Left ventricle myocardium inferior (tissue), 1 donor: ENCODE data around the gene BMP6. TPM values are rescaled to one million over a fixed set of nuclear protein-coding genes. Genes with fewer than 3 reads are reported as not detected.

Source experiments
- DNase-seq: peaks from one replicate; pipeline ENCODE4 v3.0.0-alpha.2; 2020
- H3K27ac ChIP-seq: fragments of 200-600 bp; replicated peaks from 2 replicates; pipeline ENCODE4 v1.8.0; 2021
- H3K27me3 ChIP-seq: fragments of 200-600 bp; 2 replicates; pipeline ENCODE4 v1.8.0; 2021; ENCODE audit warnings: low read depth
- H3K36me3 ChIP-seq: fragments of 200-600 bp; 2 replicates; pipeline ENCODE4 v1.8.0; 2021
- H3K4me1 ChIP-seq: fragments of 200-600 bp; 2 replicates; pipeline ENCODE4 v1.8.0; 2021
- H3K4me3 ChIP-seq: fragments of 200-600 bp; 2 replicates; pipeline ENCODE4 v1.8.0; 2021; ENCODE audit warnings: mild to moderate bottlenecking, moderate library complexity
- H3K9me3 ChIP-seq: fragments of 200-600 bp; replicated peaks from 2 replicates; pipeline ENCODE4 v1.8.0; 2021
- intact Hi-C: fragments of 100-400 bp; cut with micrococcal nuclease; formaldehyde crosslinking; loops from one replicate; pipeline ENCODE4 v1.11.0; 2022
- total RNA-seq: library from RNA; stranded (reverse); fragmentation: NEBNext Ultra II Directional; extraction: Animal tissue kit (Norgen Biotek cat#: 25700); gene quantifications from one replicate; pipeline ENCODE4 v1.2.1, GENCODE V29; 2021
- TF ChIP-seq, protein P1 (sequence below): fragments of 200-600 bp; IDR thresholded peaks from 2 replicates; pipeline ENCODE4 v1.8.0; 2021; ENCODE audit warnings: antibody characterized with exemption, mild to moderate bottlenecking, borderline replicate concordance
- donor health status: DM: no; HTN: yes; CAD: no; lungs with severe emphysema.

BMP6 gene
- total RNA-seq, 1 donor from 2014 or later = 5.2 TPM

- no peaks in the 10 kb centered on the region for H3K27me3 ChIP-seq
- intact Hi-C loops = no loop called here
- no peaks in the 10 kb centered on the region for H3K9me3 ChIP-seq
- H3K27ac ChIP-seq = no peak overlapping the region
- TF ChIP-seq, protein P1, sequence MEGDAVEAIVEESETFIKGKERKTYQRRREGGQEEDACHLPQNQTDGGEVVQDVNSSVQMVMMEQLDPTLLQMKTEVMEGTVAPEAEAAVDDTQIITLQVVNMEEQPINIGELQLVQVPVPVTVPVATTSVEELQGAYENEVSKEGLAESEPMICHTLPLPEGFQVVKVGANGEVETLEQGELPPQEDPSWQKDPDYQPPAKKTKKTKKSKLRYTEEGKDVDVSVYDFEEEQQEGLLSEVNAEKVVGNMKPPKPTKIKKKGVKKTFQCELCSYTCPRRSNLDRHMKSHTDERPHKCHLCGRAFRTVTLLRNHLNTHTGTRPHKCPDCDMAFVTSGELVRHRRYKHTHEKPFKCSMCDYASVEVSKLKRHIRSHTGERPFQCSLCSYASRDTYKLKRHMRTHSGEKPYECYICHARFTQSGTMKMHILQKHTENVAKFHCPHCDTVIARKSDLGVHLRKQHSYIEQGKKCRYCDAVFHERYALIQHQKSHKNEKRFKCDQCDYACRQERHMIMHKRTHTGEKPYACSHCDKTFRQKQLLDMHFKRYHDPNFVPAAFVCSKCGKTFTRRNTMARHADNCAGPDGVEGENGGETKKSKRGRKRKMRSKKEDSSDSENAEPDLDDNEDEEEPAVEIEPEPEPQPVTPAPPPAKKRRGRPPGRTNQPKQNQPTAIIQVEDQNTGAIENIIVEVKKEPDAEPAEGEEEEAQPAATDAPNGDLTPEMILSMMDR = no peak
- no peaks in the 10 kb centered on the region for H3K4me1 ChIP-seq
- H3K4me3 ChIP-seq = no peak overlapping the region
- DNase-seq = no peak
- H3K36me3 ChIP-seq = peaks cover 77% of the 10 kb centered on the region
Measured at GRCh38 chr6:7881765-7882500, 156.0 kb downstream of the BMP6 start.

- Histone ChIP-seq H3K27me3 (no peaks in the 10 kb centered on the region), H3K4me1 (no peaks in the 10 kb centered on the region), H3K9me3 (no peaks in the 10 kb centered on the region), H3K27ac (no peak overlapping the region), H3K4me3 (no peak overlapping the region), H3K36me3 (peaks cover 84% of the 10 kb centered on the region)
- intact Hi-C loops = no loop called here
- TF ChIP-seq, protein P1 = no peak
- DNase-seq = no peak
Measured at GRCh38 chr6:7882505-7883257, 156.8 kb downstream of the BMP6 start.

GRCh38 chr6:7883381-7883780 is 157.5 kb downstream of the BMP6 start:
- no peaks in the 10 kb centered on the region for H3K27me3 ChIP-seq
- no peak overlapping the region for H3K27ac ChIP-seq
- intact Hi-C loops = no loop called here
- DNase-seq = no peak
- TF ChIP-seq, protein P1 = no peak
- no peaks in the 10 kb centered on the region for H3K9me3 ChIP-seq
- H3K4me3 ChIP-seq = no peak overlapping the region
- no peaks in the 10 kb centered on the region for H3K4me1 ChIP-seq
- peaks cover 91% of the 10 kb centered on the region for H3K36me3 ChIP-seq

DNA sequence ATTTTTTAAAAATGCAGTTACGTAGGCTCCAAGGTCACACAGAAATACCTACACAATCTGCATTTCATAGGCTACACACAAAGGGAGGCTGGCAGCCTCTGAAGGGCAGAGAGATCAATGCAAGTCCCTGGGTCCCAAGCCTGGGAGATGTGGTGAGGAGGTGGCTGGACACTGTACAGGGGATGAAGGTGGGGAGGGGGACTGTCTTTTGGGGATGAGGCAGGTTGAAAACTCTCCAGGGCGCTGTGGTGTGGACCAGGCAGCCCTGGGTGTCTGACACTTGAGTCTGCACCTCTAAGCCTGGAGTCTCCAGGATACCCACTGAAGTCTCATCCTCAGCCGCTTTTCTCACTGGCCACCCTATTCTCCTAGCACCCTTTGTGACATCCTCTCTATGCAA is 160.2 kb downstream of the BMP6 start:
- Histone ChIP-seq H3K9me3 (no peaks in the 10 kb centered on the region), H3K27ac (no peak overlapping the region), H3K4me3 (no peak overlapping the region), H3K27me3 (no peaks in the 10 kb centered on the region), H3K4me1 (peaks cover 10% of the 10 kb centered on the region), H3K36me3 (peaks cover 100% of the 10 kb centered on the region)
- no peak for DNase-seq
- TF ChIP-seq, protein P1 = no peak
- intact Hi-C loops = no loop called here

DNA sequence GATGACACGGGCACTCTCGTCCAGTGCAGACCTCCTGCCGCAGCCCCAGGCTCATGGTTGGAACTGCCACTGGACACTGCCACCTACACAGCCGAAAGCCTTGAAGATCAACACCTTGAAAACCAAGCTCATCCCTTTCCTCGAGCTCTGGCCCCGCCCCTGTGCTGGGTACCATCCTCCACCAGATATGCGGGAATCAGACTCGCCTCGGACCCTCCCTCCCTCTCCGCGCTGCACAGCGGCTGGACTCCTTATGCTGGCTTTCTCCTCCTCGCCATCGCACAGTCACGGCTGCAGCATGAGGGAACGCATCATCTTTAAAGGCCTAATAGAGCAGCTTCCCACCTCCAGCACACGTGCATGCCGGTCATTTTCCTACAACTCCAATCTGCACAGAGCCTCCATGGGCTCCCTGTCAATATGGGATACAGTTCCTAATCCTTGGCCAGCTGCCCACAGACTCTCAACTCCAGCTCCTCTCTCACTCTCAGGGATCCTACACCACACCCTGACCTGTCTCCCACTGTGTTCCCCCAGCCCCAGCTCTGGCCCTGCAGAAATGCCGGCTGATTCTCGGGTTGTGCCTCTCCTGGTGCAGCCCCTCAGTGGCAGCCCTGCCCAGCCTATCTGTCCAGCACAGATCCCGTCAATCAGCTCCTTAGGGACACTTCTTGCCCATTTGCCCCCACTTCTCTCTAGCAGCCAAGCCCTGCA is 161.5 kb downstream of the BMP6 start:
- Histone ChIP-seq H3K4me1 (peaks cover 22% of the 10 kb centered on the region), H3K27ac (no peak overlapping the region), H3K36me3 (peaks cover 95% of the 10 kb centered on the region), H3K27me3 (no peaks in the 10 kb centered on the region), H3K4me3 (no peak overlapping the region), H3K9me3 (no peaks in the 10 kb centered on the region)
- TF ChIP-seq, protein P1 = no peak
- no peak for DNase-seq
- intact Hi-C loops = no loop called here
